CD1c-positive myeloid dendritic cell (primary cell): ENCODE measurements around the gene RMND5A.

Experiments used
- DNase-seq: peaks from one replicate; pipeline ENCODE4 v3.0.0-alpha.2; 2016; ENCODE audit errors: extremely low spot score

The RMND5A gene

GRCh38 chr2:86791573-86791972 lies 71.5 kb downstream of the RMND5A start:
- no peak for DNase-seq

GRCh38 chr2:86793752-86794151 lies 73.7 kb downstream of the RMND5A start:
- peak; percentile 9 for DNase-seq

GRCh38 chr2:86794861-86795260 lies 74.8 kb downstream of the RMND5A start:
- no peak for DNase-seq

GRCh38 chr2:86800856-86801567 lies 80.9 kb downstream of the RMND5A start:
- DNase-seq = no peak

- no peak for DNase-seq
Observed at GRCh38 chr2:86806059-86806857, 86.2 kb downstream of the RMND5A start.

GRCh38 chr2:86807133-86807467 lies 87.0 kb downstream of the RMND5A start:
- DNase-seq = no peak

- peak; percentile 23 for DNase-seq
Observed at GRCh38 chr2:86807468-86808275, 87.6 kb downstream of the RMND5A start.

GRCh38 chr2:86808315-86809161 lies 88.4 kb downstream of the RMND5A start:
- peak; percentile 92 for DNase-seq

- DNase-seq = no peak
Observed at GRCh38 chr2:86809481-86810121, 89.5 kb downstream of the RMND5A start.

- no peak for DNase-seq
Observed at GRCh38 chr2:86815611-86816010, 95.5 kb downstream of the RMND5A start.

- DNase-seq = no peak
Observed at GRCh38 chr2:86818114-86818801, 98.2 kb downstream of the RMND5A start.

- DNase-seq = no peak
Observed at GRCh38 chr2:86818957-86819356, 98.9 kb downstream of the RMND5A start.

GRCh38 chr2:86821306-86821705 lies 101.2 kb downstream of the RMND5A start:
- DNase-seq = no peak

GRCh38 chr2:86821842-86822241 lies 101.8 kb downstream of the RMND5A start:
- DNase-seq = no peak

- no peak for DNase-seq
Observed at GRCh38 chr2:86822668-86823345, 102.7 kb downstream of the RMND5A start.

GRCh38 chr2:86825036-86825692 lies 105.1 kb downstream of the RMND5A start:
- no peak for DNase-seq

- no peak for DNase-seq
Observed at GRCh38 chr2:86825693-86826381, 105.7 kb downstream of the RMND5A start.

- DNase-seq = no peak
Observed at GRCh38 chr2:86826951-86827350, 106.9 kb downstream of the RMND5A start.
